Esophagus squamous epithelium (tissue), 4 donors: Measurements from ENCODE around the gene ARHGEF11.
A peak's percentile ranks its signal among the peaks of the same experiment; 100 is the strongest.

Experiments
- CTCF ChIP-seq, 6 experiments: fragments of 450-650 bp in 4 of 6; fragments of 200-600 bp in 2 of 6; sonication (generic) in 2 of 6; IDR thresholded peaks; one replicate each; pipeline ENCODE4 v1.5.1; 2016 to 2019; ENCODE audit warnings: antibody characterized with exemption in 6 of 6, mild to moderate bottlenecking in 4 of 6, moderate library complexity in 4 of 6
- POLR2A ChIP-seq, 4 donors: fragments of 450-650 bp; IDR thresholded peaks; one replicate each; pipeline ENCODE4 v1.6.1; 2017; ENCODE audit warnings: antibody characterized with exemption in 4 of 4, mild to moderate bottlenecking in 4 of 4, moderate library complexity in 3 of 4

DNA sequence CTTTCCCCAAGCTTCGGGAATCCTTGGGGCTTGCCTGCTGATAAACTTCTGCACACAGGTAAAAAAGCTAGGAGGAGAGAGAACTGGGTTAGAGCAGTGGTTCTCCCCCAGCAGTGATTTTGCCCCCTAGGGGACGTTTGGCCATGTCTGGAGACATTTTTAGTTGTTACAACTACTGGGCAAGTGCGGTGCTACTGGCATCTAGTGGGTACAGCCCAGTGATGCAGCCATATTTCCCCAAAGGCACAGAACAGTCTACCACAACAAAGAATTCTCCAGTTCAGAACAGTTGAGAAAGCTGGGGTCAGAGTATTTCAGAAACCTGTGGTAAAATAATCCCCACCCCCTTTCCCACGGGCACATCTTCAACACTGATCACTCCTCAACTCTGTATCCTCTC, 83.8 kb downstream of the ARHGEF11 start:
- peak in 1 of 6 experiments; percentile 4 for TF ChIP-seq CTCF (IDR thresholded peaks at IDR 0.05)
- no peak for TF ChIP-seq POLR2A (IDR thresholded peaks at IDR 0.05)
